Measurements from ENCODE around the gene ATAT1.

The ATAT1 gene

DNA sequence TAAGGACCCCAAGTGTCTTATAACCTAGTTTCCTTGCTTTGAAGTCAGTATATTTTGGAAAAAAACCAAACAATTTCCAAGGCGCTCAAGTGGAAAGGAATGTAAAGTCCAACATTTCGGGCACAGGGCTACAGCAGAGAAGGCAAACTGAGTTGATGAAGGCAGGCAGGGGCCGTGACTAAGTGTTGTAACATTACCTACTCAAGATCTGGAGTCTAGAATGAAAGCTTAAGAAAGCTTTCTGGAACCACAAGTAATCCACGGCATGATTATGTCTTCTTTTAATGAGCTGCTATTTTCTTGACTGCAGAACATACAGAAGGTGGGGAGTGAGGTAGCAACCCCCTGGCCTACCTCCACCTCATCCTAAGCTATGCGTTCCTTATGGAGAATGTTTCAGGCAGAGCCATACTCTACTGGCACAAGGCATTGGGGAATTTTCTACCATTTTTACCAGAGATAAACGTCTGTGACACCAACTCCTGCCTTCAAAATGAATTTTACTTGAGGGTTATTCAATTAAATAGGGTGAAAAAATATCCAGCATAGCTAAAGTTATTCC, 13.9 kb upstream of the ATAT1 start:
- peak overlapping the region; percentile 95 for H3K27ac ChIP-seq
- no peak for DNase-seq (ENCODE audit: low read depth, low spot score)

DNA sequence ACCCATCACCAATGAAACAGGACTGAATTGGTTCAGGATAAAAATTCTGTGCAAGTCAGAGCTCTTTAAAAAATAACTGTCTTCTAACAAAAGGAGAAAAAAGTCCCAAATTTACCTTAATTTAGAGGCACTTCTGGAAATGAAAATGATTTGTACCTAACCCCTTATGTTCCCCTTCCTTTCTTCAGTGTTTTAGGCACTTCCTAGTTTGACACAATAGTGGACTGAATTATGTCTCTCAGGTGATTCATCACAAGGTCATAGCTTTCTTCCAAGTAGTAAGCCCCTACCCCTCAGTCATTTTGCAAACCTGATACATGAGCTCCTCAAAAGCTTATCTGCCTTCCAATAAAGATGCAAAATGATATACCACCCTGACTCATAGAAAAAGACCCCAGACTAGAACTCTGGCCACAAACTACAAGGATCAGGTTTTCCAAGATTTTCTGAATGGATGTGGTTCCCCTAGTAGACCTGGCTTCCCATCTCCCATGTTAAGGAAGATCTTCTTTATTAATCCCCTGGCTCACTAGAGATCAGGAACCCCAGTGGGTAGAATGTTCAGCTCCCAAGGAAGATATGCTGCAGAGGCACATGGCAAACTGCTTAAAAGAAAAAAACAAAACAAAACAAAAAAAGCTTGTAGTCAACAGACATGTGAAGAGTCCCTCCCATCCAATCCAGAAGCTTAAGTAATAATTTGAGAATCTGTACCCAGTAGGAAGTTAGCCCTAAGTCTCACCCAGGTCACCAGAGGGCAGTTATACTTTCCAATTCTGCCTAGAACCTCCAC, 13.2 kb upstream of the ATAT1 start:
- no peak for DNase-seq (ENCODE audit: low read depth, low spot score)
- peak overlapping the region; percentile 95 for H3K27ac ChIP-seq

DNA sequence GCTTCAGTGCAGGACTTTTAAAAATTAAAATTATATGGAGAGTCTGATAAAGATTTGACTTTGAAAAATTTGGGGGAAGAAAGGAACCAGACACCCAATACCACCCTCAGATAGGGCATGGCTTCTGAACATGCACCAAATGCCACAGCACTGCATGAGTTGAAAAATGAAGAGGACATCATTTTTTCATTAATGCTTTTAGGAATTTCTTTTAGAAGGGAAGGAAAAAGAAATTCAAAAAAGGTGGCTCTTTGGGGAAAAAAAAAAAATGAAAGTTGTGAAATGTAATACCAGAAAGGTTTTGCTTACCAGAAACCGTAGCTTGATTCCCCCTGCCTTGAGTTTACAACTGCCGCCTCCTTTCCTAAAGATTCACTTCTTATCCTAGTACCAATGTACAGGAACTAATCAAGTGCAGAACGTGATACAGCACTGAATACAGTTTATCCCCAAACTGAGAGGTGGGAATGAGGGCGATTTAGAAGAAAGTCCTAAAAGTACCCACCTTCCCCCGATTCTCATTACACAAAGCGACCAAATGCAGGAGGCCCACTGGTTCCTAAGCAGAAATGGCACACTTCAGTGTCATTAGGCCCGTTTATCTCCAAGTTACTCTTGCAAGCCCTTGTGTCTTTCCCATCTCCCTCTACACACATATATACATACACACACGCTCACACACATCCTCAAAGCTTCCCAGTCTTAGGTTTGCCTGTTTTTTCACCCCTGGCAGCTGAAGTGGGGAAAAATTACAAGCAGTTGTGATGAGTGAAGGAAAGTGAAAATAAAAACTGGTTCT, 12.4 kb upstream of the ATAT1 start:
- H3K27ac ChIP-seq: peak overlapping the region; percentile 95
- no peak for DNase-seq (ENCODE audit: low read depth, low spot score)

DNA sequence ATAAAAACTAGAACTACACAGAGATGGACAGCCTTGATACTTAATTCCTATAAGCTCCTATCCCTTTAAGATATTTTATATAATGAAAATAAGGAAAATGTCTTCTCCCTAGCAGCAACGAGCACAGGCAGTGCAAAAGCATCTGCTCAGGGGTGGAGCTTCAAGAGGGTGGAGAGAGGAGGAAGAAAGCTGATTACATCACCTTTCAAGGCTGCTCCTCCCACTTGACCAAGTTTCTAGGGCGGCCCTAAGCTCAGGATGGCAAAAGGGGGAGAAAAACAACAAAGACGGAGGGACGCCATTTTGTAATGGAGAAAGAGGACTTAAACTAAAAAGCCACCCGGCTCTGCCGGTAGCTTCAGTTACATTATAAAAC, 11.8 kb upstream of the ATAT1 start:
- peak overlapping the region; percentile 95 for H3K27ac ChIP-seq
- DNase-seq (ENCODE audit: low read depth, low spot score): peak; percentile 89

DNA sequence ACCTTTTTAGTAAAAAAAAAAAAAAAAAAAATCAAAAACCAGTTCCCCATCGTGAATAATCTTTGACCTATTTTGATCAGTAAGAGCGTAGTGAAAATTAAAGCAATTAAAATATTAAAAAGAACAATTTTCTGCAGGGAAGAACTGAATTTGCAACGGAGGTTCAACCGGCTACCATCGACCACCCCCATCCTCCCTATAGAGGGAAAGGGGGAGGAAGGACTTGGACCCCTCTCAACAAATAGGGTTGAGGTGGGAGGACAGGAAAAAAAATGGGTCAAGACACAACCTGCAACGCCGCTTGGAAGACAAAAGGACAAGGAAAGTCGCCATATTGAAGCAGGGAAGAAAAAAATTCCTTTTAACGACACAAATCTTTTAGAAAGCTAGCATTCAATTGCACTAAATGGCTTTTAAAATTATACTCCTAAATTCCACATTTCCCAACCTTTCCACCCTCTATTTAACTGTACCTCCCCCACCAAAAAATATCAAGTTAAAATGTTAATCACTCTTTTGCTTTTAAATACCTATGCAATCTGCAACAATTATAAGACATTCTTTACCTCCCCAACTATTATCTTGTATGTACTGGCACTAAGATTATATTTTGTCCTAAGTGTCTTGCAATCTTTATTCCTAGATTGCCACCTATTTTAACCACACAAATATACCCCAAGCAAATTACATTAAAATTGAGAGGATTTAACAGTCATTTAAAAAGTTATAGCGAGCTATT, 11.3 kb upstream of the ATAT1 start:
- DNase-seq (ENCODE audit: low read depth, low spot score): no peak
- peak overlapping the region; percentile 95 for H3K27ac ChIP-seq

DNA sequence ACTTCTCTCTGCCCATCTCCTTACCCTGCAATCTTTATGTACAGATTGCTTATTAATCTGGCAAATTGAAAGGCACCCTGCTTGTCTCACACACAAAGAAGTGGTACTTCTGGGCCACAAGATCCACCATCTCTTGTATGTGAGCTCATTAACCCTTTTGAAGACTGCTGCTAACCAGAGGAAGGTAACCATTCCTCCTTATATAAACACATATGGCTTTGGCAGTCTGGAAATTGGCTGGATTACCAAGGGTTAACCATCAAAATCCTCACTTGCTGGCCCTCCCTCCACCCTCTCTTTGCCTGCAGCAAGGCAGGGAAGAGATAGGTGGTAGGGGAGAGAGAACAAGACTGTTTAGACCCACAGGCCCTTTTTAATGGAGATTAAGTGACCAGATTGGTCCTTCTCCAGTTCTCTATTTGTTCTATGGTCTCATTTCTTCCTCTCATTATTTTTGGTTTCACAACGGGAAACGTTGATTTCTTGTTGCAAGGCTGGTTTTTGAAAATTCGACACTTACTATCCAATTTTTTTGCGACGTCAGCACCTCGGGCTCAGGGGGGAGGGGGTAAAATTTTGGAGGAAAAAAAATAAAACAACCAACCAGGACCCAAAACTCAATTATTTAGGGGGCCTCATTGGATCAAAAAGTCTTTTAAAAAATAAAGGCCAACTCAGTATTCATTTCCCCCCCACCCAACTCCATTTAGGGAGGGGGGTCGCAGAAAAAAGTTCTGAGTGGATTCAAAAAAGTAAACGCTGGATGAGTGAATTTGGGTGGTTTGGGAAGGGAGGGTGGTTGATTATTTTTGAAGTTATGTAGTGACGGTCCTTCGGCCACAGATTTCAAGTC, 10.5 kb upstream of the ATAT1 start:
- H3K27ac ChIP-seq: peak overlapping the region; percentile 95
- no peak for DNase-seq (ENCODE audit: low read depth, low spot score)

DNA sequence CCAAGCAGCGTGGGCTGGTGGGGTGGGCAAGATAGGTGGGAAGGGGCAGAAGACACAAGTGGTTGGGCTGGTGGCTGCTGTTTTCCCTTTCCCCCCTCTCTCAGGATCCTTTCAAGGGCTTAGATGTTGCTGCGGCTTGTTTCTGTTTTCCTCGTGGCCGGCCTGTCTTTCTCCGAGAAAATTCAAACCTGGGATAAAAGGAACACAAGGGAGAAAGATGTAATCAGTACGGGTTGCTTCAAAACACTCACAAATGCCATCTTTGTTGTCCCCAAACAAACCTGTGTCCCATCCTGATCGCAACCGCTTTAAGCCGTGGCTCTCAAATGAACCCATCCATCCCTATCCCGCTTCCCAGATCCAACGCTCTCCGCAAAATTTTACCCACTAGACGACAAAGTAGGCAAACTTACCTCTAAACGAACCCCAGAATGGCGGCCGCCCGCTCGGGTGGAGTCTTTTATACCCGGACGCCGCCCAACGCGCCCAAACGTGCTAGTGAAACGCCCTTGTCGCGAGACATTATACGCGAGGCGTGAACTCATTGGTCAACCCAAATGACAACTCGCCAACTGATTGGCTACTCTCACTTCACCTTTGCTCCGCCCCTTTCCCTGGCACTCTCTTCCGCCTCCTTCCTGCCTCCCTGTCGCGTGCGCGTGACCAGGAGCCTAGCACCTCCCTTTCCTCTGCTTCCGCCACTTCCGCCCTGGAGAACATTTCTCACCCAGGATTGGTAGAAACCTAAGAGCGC, 9.7 kb upstream of the ATAT1 start, which contains the start of gene PPP1R10:
PPP1R10 (minus strand) TSS at position 433 of the 754 bp plus-strand sequence. CDS start 7,299 bp downstream, outside the sequence.
- H3K27ac ChIP-seq: peak within 1 kb of the TSS; percentile 95
- DNase-seq (ENCODE audit: low read depth, low spot score): peak; percentile 99

DNA sequence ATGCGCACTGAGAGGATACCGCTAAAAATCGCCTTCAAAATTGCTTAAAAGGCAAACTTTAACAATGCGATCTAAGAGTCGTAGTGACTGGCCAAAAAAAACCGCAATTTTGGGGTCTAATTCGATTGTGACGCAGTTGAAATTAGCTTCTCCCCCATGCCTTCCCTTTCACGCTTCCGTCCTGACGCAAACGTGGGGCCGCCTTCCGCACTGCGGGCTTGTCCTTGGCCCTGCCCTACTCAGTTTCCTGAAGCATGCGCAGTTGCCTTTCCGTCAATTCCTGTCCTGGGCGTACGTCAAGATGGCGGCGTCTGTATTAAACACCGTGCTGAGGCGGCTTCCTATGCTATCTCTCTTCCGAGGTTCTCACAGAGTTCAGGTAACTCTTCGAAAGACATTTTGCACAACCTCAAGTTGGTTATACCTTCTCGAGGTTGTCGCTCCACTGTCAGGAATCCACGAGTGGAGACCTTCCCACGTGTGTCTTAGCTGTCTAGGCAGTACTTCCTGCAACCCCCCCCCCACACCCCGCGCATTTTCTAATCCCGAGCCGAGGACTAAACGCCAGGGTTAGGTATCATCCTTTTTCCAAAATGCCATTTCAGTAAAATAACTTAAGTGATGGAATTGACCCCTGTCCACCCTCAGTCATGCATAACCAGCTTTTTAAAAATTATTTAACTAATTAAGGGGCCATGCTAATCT, 9.0 kb upstream of the ATAT1 start, which contains the start of gene MRPS18B:
MRPS18B (plus strand) TSS at position 276 of the 705 bp plus-strand sequence; CDS start at position 302, 26 bp downstream.
- peak within 1 kb of the TSS; percentile 95 for H3K27ac ChIP-seq
- peak; percentile 91 for DNase-seq (ENCODE audit: low read depth, low spot score)

DNA sequence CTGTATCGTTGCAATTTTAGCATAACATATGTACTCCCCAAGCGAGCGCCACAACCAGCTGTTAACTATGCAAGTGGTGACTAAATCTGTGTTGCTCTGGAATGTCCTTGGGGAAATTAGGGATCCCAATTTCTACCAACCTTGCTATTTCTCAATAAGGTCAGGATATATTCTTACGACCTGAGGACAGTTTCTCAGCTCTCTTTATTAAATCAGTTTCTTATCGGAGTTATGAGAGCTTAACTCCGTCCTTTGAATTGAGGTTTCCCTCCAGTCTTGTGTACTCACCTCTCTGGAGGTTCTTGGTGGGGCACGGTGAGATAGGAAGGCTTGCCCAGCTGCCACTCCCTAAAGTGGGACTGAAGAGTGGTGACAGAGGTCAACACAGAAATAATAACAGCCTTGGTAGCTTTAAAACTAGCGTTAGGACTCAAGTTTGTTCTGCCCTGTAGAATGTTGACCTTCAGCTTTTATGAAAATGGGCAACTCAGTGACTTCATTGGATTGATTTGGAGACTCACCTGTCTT, 8.3 kb upstream of the ATAT1 start:
- no peak for DNase-seq (ENCODE audit: low read depth, low spot score)
- H3K27ac ChIP-seq: peak overlapping the region; percentile 95

DNA sequence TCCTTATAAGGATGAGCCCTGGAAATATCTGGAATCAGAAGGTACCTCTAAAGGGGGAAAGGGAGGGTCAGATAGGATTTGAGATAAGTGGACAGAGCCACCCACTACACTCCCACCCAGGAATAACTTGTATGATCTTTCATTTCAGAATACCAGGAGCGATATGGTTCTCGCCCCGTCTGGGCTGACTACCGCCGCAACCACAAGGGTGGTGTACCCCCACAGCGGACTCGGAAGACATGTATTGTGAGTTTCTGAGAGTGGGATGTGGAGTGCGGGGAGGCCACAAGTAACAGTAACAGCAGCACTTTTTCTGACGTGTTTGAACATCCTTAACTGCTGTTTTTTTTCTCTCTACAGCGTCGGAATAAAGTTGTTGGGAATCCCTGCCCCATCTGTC, 7.1 kb upstream of the ATAT1 start:
- no peak overlapping the region for H3K27ac ChIP-seq
- DNase-seq (ENCODE audit: low read depth, low spot score): no peak

DNA sequence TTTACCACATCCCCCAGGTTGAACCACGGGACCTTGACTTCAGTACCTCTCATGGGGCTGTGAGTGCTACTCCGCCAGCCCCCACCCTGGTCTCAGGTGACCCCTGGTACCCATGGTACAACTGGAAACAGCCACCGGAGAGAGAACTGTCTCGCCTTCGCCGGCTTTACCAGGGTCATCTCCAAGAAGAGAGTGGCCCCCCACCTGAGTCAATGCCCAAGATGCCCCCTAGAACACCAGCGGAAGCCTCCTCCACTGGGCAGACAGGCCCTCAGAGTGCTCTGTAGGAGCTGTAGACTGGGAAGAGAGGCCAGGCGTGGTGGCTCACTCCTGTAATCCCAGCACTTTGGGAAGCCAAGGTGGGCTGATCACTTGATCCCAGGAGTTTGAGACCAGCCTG, 1.2 kb upstream of the ATAT1 start:
- no peak overlapping the region for H3K27ac ChIP-seq
- no peak for DNase-seq (ENCODE audit: low read depth, low spot score)

DNA sequence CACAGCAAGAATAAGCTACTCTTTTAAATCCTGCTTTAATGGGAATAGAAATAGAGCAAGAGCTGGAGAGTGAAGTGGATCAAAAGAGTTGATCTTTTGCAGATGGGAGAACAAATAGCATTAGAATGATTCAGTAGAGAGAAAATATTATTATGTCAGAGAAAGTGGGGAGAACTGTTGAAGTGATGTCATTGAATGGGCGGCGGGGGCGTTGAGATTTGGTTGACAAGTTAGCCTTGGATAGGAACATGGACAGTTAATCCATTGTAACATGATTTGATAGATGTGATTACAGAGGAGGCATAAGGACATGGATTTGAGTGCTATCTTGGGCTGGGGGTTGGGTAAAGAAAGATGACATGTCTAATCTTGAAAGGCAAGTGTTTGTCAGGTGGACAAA, 9.2 kb downstream of the ATAT1 start:
- DNase-seq (ENCODE audit: low read depth, low spot score): no peak
- no peak overlapping the region for H3K27ac ChIP-seq

DNA sequence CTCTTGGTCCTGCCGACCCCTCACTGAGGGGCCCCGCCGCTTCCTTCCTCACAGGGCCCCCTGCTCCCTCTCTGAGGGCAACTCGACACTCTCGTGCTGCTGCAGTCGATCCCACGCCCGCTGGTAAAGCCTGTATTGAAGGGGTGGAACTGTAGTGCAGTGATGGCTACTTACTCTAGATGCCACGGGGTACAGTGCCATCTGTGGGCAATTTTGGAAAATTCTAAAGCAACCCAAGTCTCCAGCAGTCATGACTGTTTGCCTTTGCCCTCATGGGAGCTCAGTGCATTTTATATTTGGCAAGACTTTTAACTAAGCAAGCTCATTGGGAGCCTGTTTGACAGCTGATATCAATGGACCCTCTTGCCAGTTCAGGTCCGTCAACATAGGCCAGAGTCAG, 13.8 kb downstream of the ATAT1 start:
- DNase-seq (ENCODE audit: low read depth, low spot score): no peak
- H3K27ac ChIP-seq: no peak overlapping the region

DNA sequence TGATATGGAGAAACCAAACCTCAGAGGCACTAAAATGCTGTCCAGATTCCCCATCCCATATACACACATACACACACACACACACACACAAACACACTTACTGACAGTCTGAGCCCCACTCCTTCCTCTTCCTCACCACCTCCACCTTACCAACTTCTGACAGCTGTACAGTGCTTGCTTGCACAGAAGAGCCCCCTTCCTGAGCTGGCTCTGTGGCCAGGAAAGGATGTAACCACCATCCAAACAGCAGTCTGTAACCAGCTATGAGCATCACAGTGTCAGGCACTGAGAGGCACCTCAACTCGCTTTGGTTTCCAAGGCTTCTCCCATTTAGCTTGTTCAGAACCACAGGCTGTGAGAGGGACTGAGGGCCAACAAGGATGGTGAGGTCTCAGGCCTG, 14.4 kb downstream of the ATAT1 start:
- no peak for DNase-seq (ENCODE audit: low read depth, low spot score)

DNA sequence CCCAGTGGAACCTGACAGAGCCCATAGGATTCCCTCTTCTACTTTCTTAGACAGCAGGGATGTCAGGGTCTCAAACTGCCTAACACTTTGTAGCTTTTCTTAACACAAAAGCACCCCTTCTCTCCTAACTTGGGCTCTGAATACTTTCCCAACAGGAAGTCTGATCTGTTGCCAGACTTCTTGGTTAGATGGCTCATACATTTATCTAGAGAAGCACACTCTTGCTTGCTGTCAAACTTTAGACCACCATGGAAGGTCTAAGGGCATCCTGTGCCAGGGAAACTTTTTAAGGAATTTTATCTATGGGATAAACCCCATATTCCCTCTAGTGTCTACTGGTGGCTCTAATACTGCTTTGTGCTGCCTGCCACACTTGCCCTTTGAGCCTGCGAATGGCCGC, 17.0 kb downstream of the ATAT1 start:
- DNase-seq (ENCODE audit: low read depth, low spot score): no peak
- no peak overlapping the region for H3K27ac ChIP-seq

More for the DNA sequence above, 14.4 kb downstream of the ATAT1 start:
- no peak overlapping the region for H3K27ac ChIP-seq

DNA sequence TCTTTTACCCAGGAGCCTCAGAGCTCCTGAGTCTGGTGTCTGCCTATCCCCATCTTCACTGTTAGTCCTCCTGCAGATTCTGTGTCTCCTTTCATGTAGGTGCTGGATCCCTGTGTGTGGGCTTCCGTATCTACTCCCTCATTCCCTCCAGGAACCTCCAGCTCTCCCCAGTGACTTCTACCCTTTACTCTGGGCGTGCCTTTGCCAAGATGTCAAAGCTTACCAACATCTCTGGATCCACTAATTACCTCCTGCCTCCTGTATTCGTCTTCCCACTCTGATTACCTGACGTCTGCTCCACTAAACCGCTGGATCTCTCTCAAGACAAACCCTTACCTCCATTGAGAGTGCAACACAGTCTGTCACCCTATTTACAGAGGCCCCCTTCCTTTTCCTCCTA, 18.1 kb downstream of the ATAT1 start:
- DNase-seq (ENCODE audit: low read depth, low spot score): no peak
- H3K27ac ChIP-seq: no peak overlapping the region

DNA sequence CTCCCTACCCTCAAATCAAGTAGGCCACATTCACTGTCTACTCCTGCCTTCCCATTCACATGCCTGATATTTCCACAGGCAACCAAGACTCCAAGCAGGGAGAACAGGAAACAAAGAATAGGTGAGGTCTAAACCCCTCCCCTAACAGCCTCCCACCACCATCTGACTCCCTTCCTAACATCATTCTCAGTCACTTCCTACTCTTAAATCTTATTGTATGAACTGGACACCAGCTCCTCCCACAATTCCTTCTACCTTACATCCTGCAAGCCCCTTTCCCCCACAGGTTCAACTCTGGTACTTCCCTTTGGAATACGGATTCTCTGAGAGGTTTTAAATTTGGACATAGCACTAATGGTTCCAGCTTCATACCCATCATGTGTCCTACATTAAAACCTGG, 19.3 kb downstream of the ATAT1 start:
- DNase-seq (ENCODE audit: low read depth, low spot score): no peak
- peak overlapping the region; percentile 71 for H3K27ac ChIP-seq

Data from epithelial cell of prostate (primary cell).